GM21381 (cell line): Measurements from ENCODE around the gene KLHL40.
"Not testable (repeated sequence)": the region's sequence is repeated elsewhere in the genome, so short reads cannot be mapped to it uniquely, and the experiment has no call there.

Source experiments
- ATAC-seq: cut with Tn5 transposase; IDR thresholded peaks from one replicate; pipeline ENCODE4 v1.9.1; 2021; ENCODE audit warnings: mild to moderate bottlenecking, moderate library complexity; ENCODE audit not compliant: unreplicated experiment

The KLHL40 gene

GRCh38 chr3:42717306-42717705 is 32.0 kb downstream of the KLHL40 start:
- ATAC-seq: no peak

DNA sequence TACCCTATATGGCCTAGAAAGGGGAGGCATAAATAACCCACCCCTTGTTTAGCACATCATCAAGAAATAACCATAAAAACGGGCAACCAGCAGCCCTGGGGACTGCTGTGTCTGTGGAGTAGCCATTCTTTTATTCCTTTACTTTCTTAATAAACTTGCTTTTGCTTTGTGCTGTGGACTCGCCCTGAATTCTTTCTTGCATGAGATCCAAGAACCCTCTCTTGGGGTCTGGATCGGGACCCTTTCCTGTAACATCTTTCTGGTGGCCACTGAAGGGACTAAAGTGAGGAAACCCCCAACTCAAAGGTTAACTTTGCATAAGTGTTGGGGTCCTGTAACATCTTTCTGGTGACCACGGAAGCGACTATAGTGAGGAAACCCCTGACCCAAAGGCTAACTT is 33.0 kb downstream of the KLHL40 start:
- ATAC-seq: no peak

DNA sequence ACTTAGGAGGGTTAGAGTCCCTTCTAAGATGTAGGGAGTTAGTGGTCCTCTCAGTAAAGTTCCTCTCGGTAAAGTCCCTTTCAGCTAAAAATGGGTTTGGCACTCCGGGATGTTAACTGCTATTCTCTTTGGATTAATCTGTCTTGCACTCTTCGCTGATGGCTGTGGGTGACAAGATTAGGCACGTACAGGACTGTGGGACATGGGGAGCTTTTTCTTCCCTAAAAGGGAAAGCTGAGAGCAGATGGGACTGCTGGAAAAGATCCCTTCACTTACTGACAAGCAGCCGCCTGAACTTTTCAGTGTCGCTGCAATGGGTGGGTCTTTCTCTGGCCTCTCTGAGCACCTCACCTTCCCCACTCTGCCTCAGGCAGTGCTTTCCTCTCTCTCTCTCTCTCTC is 33.7 kb downstream of the KLHL40 start:
- ATAC-seq: no peak

- no peak for ATAC-seq
These were observed 34.8 kb downstream of the KLHL40 start for GRCh38 chr3:42720126-42720525.

- ATAC-seq: no peak
These were observed 36.4 kb downstream of the KLHL40 start for GRCh38 chr3:42721690-42722089.

DNA sequence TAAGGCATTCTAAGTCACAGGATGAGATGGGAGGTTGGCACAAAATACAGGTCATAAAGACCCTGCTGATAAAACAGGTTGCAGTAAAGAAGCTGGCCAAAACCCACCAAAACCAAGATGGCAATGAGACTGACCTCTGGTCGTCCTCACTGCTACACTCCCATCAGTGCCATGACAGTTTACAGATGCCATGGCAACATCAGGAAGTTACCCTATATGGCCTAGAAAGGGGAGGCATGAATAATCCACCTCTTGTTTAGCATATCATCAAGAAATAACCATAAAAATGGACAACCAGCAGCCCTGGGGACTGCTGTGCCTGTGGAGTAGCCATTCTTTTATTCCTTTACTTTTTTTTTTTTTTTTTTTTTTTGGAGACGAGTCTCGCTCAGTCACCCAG is 37.1 kb downstream of the KLHL40 start:
- ATAC-seq: not testable (repeated sequence)

GRCh38 chr3:42723219-42723618 is 37.9 kb downstream of the KLHL40 start:
- no peak for ATAC-seq

DNA sequence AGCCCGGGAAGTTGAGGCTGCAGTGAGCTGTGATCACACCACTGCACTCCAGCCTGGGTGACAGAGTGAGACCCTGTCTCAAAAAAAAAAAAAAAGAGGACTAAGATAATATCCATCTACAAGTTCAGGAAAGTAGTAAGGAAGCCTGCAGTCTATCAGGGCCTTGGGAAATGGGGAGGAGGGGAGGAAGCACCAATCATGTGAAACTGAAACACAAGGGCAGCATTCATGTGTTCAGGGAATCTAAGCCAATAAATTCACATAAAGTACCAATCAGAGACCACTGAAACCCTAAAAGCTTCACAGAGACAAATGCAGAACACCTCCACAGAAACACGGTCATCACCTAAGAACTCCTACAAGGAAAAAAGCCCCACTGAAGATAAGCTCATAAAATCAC is 40.1 kb downstream of the KLHL40 start:
- ATAC-seq: no peak

DNA sequence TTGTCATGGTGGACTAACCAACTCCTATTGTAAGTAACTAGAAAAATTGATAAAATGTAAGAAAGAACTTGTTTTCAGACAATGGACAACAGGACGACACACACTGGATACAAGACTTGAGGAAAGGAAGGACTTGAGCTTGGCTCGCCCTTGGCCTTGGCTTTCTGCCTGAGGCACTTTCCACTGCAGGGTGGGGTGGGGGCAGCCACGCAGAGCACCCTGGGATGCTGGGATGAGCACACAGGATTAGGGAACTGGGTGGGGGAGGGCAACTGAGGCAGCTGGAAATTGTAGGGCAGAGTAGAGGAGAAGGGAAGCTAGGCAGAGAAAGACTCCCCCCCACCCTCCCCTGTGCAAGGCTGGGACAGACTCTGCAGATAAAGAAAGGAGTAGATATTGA is 42.7 kb downstream of the KLHL40 start:
- no peak for ATAC-seq

DNA sequence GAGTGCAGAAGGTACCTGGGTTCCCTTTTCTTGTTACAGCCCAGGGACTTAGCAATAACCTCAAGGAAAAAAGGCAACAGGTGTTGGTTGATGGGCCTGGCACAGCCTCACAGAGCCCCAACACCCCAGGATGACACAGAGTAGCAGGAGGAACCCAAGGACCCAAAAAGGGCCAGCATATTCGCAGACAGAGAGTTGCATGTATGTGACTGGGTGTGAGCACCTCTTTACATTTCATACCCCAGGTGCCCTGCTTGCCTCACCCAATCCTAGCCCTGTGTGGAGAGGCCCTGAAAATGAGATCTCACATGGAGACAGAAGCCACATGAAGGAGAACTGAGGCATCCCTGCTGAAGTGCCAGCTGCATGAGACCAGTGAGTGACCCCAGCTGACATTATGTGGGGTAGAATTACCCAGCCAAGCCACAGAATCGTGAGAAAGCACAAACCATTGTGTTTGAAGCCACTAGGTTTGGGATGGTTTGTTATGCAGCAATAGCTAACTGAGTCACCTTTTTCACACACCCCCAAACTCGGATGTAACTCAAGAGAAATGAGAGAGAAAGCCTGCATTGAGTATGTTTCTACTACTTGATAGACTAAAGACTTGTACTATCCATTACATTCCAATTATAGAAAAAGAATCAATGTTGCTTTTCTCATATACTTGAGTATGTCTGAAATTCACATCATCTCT is 43.5 kb downstream of the KLHL40 start:
- ATAC-seq: no peak

GRCh38 chr3:42729404-42730145 is 44.2 kb downstream of the KLHL40 start:
- ATAC-seq: no peak

DNA sequence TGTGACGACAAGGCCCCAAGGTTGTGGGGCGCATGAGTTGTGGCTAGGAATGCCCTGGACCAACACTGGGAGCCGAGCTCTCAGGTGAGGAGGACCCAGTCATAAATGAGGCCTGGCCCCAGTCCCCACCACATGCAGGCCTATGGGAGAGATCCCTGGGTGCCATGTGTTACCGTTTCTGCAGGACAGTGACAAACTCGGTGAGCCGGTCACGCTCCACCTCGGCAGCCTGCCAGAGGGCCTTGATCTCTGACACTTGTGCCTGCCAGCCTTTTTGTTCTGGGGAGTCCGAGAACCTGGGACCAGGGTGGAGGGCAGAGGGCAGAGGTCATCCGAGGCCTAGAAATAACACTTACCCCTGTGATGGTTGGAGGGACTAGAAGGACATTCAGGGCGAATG is 45.0 kb downstream of the KLHL40 start:
- ATAC-seq: no peak

DNA sequence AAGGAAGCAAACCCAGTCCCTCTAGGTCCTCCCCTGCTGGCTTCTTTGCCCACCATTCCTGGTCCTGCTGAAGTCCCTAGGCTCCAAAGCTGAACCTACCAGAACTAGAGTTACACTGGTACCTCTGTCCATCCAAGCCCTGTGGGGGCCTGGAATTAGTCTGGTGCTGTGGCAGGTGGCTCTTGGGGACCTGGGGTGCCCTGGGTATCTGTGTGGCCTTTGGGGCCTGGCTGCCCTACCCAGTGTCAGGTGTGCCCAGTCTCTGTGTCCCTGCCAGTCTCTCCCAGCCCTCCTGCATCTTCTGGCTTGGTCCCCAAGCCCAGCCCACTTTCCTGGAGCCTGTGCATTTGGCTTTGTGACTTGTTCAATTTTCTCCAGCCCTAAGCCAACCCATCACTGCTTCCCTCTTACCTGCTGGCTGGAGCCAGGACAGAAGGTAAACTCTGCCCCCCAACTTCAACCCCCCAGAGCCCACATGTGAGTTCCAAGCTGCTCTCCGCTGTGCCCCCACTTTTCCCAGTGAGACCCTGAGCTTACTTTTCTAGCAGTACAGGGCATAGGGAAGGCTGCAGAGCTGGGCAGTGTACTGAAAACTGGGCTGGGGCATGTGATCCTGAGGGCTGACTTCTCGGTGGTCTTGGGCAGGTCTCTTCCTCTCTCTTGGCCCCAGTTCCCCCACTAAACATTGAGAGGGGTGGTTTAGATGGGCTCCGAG is 45.5 kb downstream of the KLHL40 start:
- no peak for ATAC-seq

- no peak for ATAC-seq
These were observed 46.3 kb downstream of the KLHL40 start for GRCh38 chr3:42731476-42732195.

DNA sequence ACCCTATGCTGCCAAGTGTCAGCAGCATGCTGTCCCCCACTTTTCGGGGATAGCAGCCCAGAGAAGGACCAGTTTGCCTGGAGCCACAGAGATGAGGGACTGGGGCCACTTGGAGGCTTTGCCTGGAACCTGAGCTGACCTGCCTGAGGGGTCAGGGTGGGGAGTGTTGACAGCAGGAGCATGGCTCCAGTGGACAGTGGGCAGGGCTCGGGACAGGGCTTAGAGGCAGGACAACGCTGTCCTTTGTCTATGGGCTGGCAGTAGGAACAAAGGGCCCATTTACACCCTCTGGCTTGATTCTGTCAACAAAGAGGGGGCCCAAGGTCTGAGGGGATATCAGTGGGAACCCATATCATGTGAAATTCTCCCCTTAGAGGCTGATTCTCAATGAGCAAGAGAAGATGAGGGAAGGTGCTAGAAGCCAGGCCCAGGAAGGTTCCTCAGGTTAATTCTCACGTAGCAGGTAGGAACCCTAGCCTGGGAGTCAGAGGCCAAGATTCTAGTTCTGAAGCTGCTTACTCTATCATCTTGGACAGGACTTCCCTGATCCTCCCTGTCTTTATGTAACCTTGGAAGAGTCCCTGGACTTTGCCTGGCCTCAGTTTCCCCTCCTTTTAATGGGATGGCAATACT is 47.0 kb downstream of the KLHL40 start:
- ATAC-seq: no peak

GRCh38 chr3:42732829-42733459 is 47.6 kb downstream of the KLHL40 start:
- ATAC-seq: no peak

DNA sequence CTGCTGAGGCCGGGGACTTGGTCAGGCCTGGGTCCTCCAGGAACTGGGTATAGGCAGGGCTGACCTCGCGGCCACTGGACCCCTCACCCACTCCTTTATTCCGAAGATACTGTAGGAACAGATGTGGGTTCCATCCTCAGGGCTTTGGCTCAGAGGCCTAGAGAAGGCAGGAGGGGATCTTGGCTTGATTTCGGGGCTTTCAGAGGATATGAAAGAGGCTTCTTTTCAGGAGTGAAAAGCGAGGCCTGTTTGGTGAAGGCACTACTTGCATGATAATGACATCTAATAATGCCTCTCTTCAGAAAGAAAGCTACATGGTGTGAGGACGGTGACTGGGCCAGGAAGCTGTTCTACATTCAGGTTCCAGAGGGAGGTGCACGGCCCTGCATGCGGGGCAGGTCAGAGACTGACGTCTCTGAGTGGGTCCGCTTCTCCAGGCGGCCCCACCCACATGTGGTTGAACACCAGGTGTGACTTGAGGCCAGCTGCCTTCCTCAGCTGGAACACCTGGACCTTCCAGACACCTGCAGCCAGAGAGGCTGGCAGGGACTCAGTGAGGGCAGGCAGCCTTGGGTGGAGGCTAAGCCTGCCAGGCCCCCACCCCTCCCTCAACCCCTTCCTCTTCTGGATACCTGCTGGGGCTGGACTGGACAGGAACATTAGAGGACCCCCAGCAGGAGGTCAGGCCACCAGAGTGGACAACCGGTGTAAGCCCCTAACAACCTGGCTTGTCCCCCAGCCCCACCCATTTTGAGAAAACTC is 48.3 kb downstream of the KLHL40 start:
- no peak for ATAC-seq

DNA sequence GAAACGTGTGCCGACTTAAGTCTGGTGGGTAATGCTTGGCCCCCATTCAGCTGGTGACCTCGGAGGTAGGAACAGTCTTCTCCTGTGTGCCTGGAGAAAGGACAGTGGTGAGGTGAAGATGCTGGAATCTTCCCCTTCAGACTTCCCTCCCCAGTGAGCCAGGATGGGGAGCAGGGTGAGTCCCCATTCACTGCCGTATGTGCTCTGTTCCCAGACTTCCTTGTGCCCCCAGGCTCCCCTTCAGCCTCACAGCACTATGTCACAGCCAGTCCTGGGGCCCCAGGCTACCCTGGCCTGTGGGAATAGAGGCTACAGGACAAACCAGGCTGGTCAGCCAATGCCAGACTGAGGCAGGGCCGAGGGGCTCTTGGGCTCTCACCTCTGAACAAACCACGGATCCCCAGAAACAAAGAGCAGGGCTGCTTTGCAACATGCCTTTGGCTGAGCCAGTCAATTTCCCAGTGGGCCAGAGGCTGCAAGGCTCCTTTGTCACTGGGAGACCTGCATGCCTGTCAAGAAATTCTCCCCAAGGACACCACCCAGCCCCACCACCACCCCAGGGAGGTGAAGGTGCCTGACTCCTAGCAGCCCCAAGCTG is 49.0 kb downstream of the KLHL40 start:
- ATAC-seq: no peak

GRCh38 chr3:42735019-42735418 is 49.7 kb downstream of the KLHL40 start:
- no peak for ATAC-seq
